H1 (cell line): ENCODE results near the gene SMARCAL1. TPM values are rescaled to one million over a fixed set of nuclear protein-coding genes. Genes with fewer than 3 reads are reported as not detected.
A peak's percentile ranks its signal among the peaks of the same experiment; 100 is the strongest.

Experiments used
- BACH1 ChIP-seq: IDR thresholded peaks from 2 replicates; pipeline ENCODE4 v1.6.1; 2012; ENCODE audit warnings: low read length, improper control_type of control experiment
- CBX8 ChIP-seq: fragments of 300-800, 300-1000 bp; sonication (generic); IDR thresholded peaks from 2 replicates; pipeline ENCODE4 v1.7.1; 2016; ENCODE audit warnings: low read depth, low read length, borderline replicate concordance
- CEBPB ChIP-seq: IDR thresholded peaks from 2 replicates; pipeline ENCODE4 v1.6.1; 2012; ENCODE audit warnings: low read depth, low read length
- JUN ChIP-seq: IDR thresholded peaks from 2 replicates; pipeline ENCODE4 v1.6.1; 2011; ENCODE audit warnings: low read depth, mild to moderate bottlenecking, improper control_type of control experiment, low read length
- KDM1A ChIP-seq: fragments of 200-600, 300-600 bp; sonication (generic); IDR thresholded peaks from 2 replicates; pipeline ENCODE4 v1.7.1; 2016; ENCODE audit warnings: mild to moderate bottlenecking, low read length, borderline replicate concordance
- MAFK ChIP-seq: IDR thresholded peaks from 2 replicates; pipeline ENCODE4 v1.6.1; 2012; ENCODE audit warnings: low read depth, mild to moderate bottlenecking, improper control_type of control experiment, low read length
- PHF8 ChIP-seq: fragments of 200-600 bp; sonication (generic); conservative IDR thresholded peaks from 2 replicates; pipeline ENCODE4 v1.7.1; 2012; ENCODE audit warnings: low read depth, mild to moderate bottlenecking, inconsistent platforms, low read length, moderate library complexity
- POLR2AphosphoS5 ChIP-seq: IDR thresholded peaks from 2 replicates; pipeline ENCODE4 v1.6.1; 2011; ENCODE audit warnings: low read depth, low read length
- RBBP5 ChIP-seq: IDR thresholded peaks from 2 replicates; pipeline ENCODE4 v1.7.1; 2012; ENCODE audit warnings: low read depth, mild to moderate bottlenecking, inconsistent platforms, low read length, moderate library complexity, borderline replicate concordance
- SAP30 ChIP-seq: fragments of 300-600 bp; sonication (generic); IDR thresholded peaks from 2 replicates; pipeline ENCODE4 v1.7.1; 2012; ENCODE audit warnings: low read length, moderate library complexity, mild to moderate bottlenecking, inconsistent platforms; ENCODE audit not compliant: insufficient read depth, insufficient replicate concordance
- SIN3A ChIP-seq, 2 experiments: IDR thresholded peaks in 1 of 2; conservative IDR thresholded peaks in 1 of 2; 2 replicates each; pipeline ENCODE4 v1.6.1; 2011 to 2012; ENCODE audit warnings: low read length in 2 of 2, improper control_type of control experiment in 1 of 2, low read depth in 1 of 2, mild to moderate bottlenecking in 1 of 2
- SP2 ChIP-seq: IDR thresholded peaks from 2 replicates; pipeline ENCODE4 v1.6.1; 2012; ENCODE audit warnings: mild to moderate bottlenecking, low read length, inconsistent platforms
- SRF ChIP-seq: IDR thresholded peaks from 2 replicates; pipeline ENCODE4 v1.6.1; 2011; ENCODE audit warnings: mild to moderate bottlenecking, low read depth, low read length, moderate library complexity
- TAF1 ChIP-seq: IDR thresholded peaks from 2 replicates; pipeline ENCODE4 v1.6.1; 2011; ENCODE audit warnings: mild to moderate bottlenecking, low read depth, low read length
- TBP ChIP-seq: IDR thresholded peaks from 2 replicates; pipeline ENCODE4 v1.6.1; 2011; ENCODE audit warnings: low read depth, low read length, improper control_type of control experiment
- TCF12 ChIP-seq: IDR thresholded peaks from 2 replicates; pipeline ENCODE4 v1.6.1; 2011; ENCODE audit warnings: low read depth, mild to moderate bottlenecking, low read length
- TEAD4 ChIP-seq: IDR thresholded peaks from 2 replicates; pipeline ENCODE4 v1.6.1; 2012; ENCODE audit warnings: low read depth, low read length, inconsistent platforms, mixed read lengths
- YY1 ChIP-seq: IDR thresholded peaks from 2 replicates; pipeline ENCODE4 v1.6.1; 2011; ENCODE audit warnings: low read depth, mild to moderate bottlenecking, low read length
- polyA plus RNA-seq, 7 experiments: library from polyadenylated mRNA; depleted of rRNA in 3 of 7; stranded (reverse) in 5 of 7; unstranded in 2 of 7; fragments of >200 nt in 5 of 7; fragments of 200-250 nt in 2 of 7; gene quantifications; 1 replicate in 5 of 7; 2 replicates in 1 of 7; 4 replicates in 1 of 7; pipeline versions ENCODE4 v1.2.1 to v1.2.3, GENCODE V29; 2011 to 2013; ENCODE audit warnings: missing spikeins in 2 of 7, mixed read lengths in 2 of 7
- total RNA-seq: library from RNA; stranded (reverse); fragmentation: NEBNext Ultra II Directional; extraction: Animal tissue kit (Norgen Biotek cat#: 25700); gene quantifications from 2 replicates; pipeline ENCODE4 v1.2.1, GENCODE V29; 2021
- TF ChIP-seq, protein P1 (sequence below): IDR thresholded peaks from 2 replicates; pipeline ENCODE4 v1.6.1; 2012; ENCODE audit warnings: inconsistent platforms

SMARCAL1 gene
- total and polyA plus RNA-seq, 2 of the 8 experiments (the other 6 are each of a cell fraction or from before 2014, with no cell fraction given), result 17.6 to 17.9 TPM

DNA sequence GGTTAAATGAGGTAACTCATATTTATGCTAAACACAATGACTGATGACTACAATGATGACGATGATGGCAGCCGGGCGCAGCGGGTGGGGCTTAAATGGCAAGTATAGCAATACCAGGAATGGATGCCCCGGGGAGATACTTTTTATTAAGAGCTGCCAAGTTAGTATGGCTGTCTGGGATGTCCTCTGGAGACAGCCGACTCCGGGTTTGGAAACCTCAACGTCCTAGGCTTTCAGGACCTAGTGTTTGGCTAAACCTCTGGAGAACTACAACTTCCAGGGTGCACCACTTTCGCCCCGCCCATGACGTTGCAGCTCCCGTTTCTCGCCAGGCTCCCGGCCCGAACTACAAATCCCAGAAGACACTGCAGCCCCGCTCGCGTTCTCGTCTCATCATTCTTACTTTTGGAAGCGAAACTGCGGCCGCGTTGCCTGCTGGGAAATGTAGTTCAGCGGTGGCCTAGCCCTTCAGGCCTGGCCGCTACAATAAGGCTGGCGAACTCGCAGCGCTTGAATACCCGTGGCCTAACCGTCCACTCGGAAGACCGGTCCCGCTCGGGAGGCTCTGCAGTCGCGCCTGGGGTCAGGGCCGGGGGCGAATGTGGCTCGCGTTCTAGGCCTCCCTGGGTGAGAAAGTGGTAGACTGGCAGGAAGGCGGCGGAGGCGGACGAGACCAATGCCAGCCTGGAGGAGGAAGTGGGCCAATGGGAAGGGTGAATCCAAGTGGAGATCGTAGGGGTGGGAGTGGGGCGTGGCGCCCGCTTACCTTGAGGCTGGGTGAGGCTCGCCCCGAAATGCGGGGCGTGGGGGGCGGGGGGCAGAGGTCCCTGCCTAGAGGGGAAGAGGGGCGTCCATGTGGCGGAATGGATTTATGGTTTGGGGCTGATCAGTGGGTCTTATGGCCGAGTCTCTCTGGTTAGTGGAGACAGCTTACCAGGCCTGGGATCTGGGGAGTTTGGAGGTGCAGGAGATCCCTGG lies at the start of gene SMARCAL1 (continued):
- no peak for TF ChIP-seq SP2
- peak; percentile 8; the same call in 1 of the 2 replicates for TF ChIP-seq SRF
- no peak for TF ChIP-seq BACH1
- TF ChIP-seq TCF12, result no peak
- TF ChIP-seq CBX8, result no peak
- peak; percentile 72 for TF ChIP-seq POLR2AphosphoS5
- no peak for TF ChIP-seq MAFK
- TF ChIP-seq SAP30, result no peak
- TF ChIP-seq TBP, result no peak
- TF ChIP-seq TEAD4, result no peak
- peak; percentile 88 for TF ChIP-seq PHF8
- TF ChIP-seq RBBP5, result 0 out of 2 replicates have a peak, but pooled peaks have one; percentile 61
- TF ChIP-seq CEBPB, result no peak
- TF ChIP-seq KDM1A, result no peak
- peak in 1 of 2 experiments; percentile 24; a peak in 1 of 4 replicates for TF ChIP-seq SIN3A (conservative IDR thresholded peaks at IDR 0.05 in 1 of 2, IDR thresholded peaks at IDR 0.05 in 1 of 2; ENCODE audit: low read depth in 1 of 2, low read length in 2 of 2)
- TF ChIP-seq, protein P1, sequence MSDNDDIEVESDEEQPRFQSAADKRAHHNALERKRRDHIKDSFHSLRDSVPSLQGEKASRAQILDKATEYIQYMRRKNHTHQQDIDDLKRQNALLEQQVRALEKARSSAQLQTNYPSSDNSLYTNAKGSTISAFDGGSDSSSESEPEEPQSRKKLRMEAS, result peak; percentile 49; the same call in 1 of the 2 replicates
- TF ChIP-seq YY1, result no peak
- 0 out of 2 replicates have a peak, but pooled peaks have one; percentile 49 for TF ChIP-seq TAF1
- TF ChIP-seq JUN, result no peak
